Right atrium auricular region (tissue), 2 donors: ENCODE measurements around the gene HSD3B7. TPM values are rescaled to one million over a fixed set of nuclear protein-coding genes. Genes with fewer than 3 reads are reported as not detected.

Experiments used
- DNase-seq: peaks from one replicate; pipeline ENCODE4 v3.0.0-alpha.2; 2019; ENCODE audit warnings: low spot score
- H3K27ac ChIP-seq, 2 donors: fragments of 200-600 bp; sonication (generic); 1 replicate in 1 of 2; 2 replicates in 1 of 2; pipeline ENCODE4 v1.5.1; 2016 to 2019
- H3K27me3 ChIP-seq, 2 donors: fragments of 200-600 bp; sonication (generic); one replicate each; pipeline versions ENCODE4 v1.5.1 to v1.6.0; 2017 to 2019
- H3K36me3 ChIP-seq: fragments of 200-600 bp; sonication (generic); one replicate; pipeline ENCODE4 v1.5.1; 2016
- H3K4me1 ChIP-seq, 2 donors: fragments of 200-600 bp; sonication (generic); one replicate each; pipeline versions ENCODE4 v1.5.1 to v1.6.0; 2017 to 2019
- H3K4me3 ChIP-seq, 2 donors: fragments of 200-600 bp; sonication (generic); 1 replicate in 1 of 2; 2 replicates in 1 of 2; pipeline ENCODE4 v1.5.1; 2017 to 2019; ENCODE audit warnings: mild to moderate bottlenecking in 1 of 2, moderate library complexity in 1 of 2
- H3K9me3 ChIP-seq, 2 donors: fragments of 200-600 bp; sonication (generic); one replicate each; pipeline ENCODE4 v1.5.1; 2019
- CTCF ChIP-seq, 2 donors: fragments of 200-600 bp; sonication (generic); IDR thresholded peaks; one replicate each; pipeline ENCODE4 v1.5.1; 2019; ENCODE audit warnings: antibody characterized with exemption in 2 of 2
- total RNA-seq, 2 donors: library from RNA; depleted of rRNA; stranded (reverse); fragments of >200 nt; gene quantifications; one replicate each; pipeline ENCODE4 v1.1.0, GENCODE V29; 2016

The HSD3B7 gene
- total RNA-seq, 2 donors from 2014 or later, result 6.0 to 8.5 TPM

GRCh38 chr16:30982548-30983288 is 2.3 kb upstream of the HSD3B7 start:
- H3K27me3 ChIP-seq, result no peaks in the 10 kb centered on the region
- TF ChIP-seq CTCF (IDR thresholded peaks at IDR 0.05), result no peak
- H3K27ac ChIP-seq, result no peak overlapping the region
- H3K4me1 ChIP-seq, result peaks cover 0 to 16% of the 10 kb centered on the region in 2 donors
- H3K4me3 ChIP-seq, result no peak overlapping the region
- no peaks in the 10 kb centered on the region for H3K9me3 ChIP-seq
- peaks cover 48% of the 10 kb centered on the region for H3K36me3 ChIP-seq
- peak; percentile 68 for DNase-seq

GRCh38 chr16:30983289-30983889 is 1.6 kb upstream of the HSD3B7 start:
- peaks cover 46% of the 10 kb centered on the region for H3K36me3 ChIP-seq

GRCh38 chr16:30983898-30984610 is 953 bp upstream of the HSD3B7 start:
- peaks cover 42% of the 10 kb centered on the region for H3K36me3 ChIP-seq
- no peak for DNase-seq
- no peak overlapping the region for H3K4me3 ChIP-seq
- no peaks in the 10 kb centered on the region for H3K27me3 ChIP-seq
- H3K4me1 ChIP-seq, result peaks cover 0 to 16% of the 10 kb centered on the region in 2 donors
- no peak overlapping the region for H3K27ac ChIP-seq
- TF ChIP-seq CTCF (IDR thresholded peaks at IDR 0.05), result no peak
- H3K9me3 ChIP-seq, result no peaks in the 10 kb centered on the region

More at GRCh38 chr16:30983289-30983889, 1.6 kb upstream of the HSD3B7 start:
- H3K4me1 ChIP-seq, result peaks cover 0 to 16% of the 10 kb centered on the region in 2 donors
- H3K27ac ChIP-seq, result no peak overlapping the region
- no peak overlapping the region for H3K4me3 ChIP-seq
- H3K9me3 ChIP-seq, result no peaks in the 10 kb centered on the region
- no peak for TF ChIP-seq CTCF (IDR thresholded peaks at IDR 0.05)
- H3K27me3 ChIP-seq, result no peaks in the 10 kb centered on the region
- DNase-seq, result no peak

GRCh38 chr16:30985401-30986128 is 558 bp downstream of the HSD3B7 start:
- Histone ChIP-seq H3K27me3 (no peaks in the 10 kb centered on the region), H3K27ac (peak overlapping the region; percentile 59 to 65), H3K4me1 (peaks cover 0 to 16% of the 10 kb centered on the region in 2 donors), H3K4me3 (peak overlapping the region; percentile 38 to 53), H3K9me3 (no peaks in the 10 kb centered on the region), H3K36me3 (peaks cover 28% of the 10 kb centered on the region)
- DNase-seq, result peak; percentile 69
- TF ChIP-seq CTCF (IDR thresholded peaks at IDR 0.05), result no peak

GRCh38 chr16:30986129-30986991 is 1.4 kb downstream of the HSD3B7 start:
- Histone ChIP-seq H3K27me3 (no peaks in the 10 kb centered on the region), H3K27ac (no peak overlapping the region), H3K9me3 (no peaks in the 10 kb centered on the region), H3K4me3 (no peak overlapping the region), H3K36me3 (peaks cover 20% of the 10 kb centered on the region), H3K4me1 (peaks cover 0 to 16% of the 10 kb centered on the region in 2 donors)
- no peak for DNase-seq
- TF ChIP-seq CTCF (IDR thresholded peaks at IDR 0.05), result no peak
